Fibroblast of mammary gland (primary cell): Measurements from ENCODE around the gene CD34.

ENCODE experiments used
- DNase-seq: peaks from one replicate; pipeline ENCODE4 v3.0.0-alpha.2; 2010; ENCODE audit warnings: low read depth
- H3K4me3 ChIP-seq: 2 replicates; pipeline ENCODE4 v1.5.1; 2011; ENCODE audit warnings: low read depth, mild to moderate bottlenecking, low read length, moderate library complexity; ENCODE audit not compliant: control insufficient read depth
- TF ChIP-seq, protein P1 (sequence below): conservative IDR thresholded peaks from 2 replicates; pipeline ENCODE4 v1.5.1; 2011; ENCODE audit warnings: low read depth, low read length, inconsistent platforms; ENCODE audit not compliant: control insufficient read depth, insufficient read depth

Gene CD34

GRCh38 chr1:207857447-207857846 lies 53.5 kb downstream of the CD34 start:
- no peak for DNase-seq
- TF ChIP-seq, protein P1, sequence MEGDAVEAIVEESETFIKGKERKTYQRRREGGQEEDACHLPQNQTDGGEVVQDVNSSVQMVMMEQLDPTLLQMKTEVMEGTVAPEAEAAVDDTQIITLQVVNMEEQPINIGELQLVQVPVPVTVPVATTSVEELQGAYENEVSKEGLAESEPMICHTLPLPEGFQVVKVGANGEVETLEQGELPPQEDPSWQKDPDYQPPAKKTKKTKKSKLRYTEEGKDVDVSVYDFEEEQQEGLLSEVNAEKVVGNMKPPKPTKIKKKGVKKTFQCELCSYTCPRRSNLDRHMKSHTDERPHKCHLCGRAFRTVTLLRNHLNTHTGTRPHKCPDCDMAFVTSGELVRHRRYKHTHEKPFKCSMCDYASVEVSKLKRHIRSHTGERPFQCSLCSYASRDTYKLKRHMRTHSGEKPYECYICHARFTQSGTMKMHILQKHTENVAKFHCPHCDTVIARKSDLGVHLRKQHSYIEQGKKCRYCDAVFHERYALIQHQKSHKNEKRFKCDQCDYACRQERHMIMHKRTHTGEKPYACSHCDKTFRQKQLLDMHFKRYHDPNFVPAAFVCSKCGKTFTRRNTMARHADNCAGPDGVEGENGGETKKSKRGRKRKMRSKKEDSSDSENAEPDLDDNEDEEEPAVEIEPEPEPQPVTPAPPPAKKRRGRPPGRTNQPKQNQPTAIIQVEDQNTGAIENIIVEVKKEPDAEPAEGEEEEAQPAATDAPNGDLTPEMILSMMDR: no peak
- H3K4me3 ChIP-seq: no peak overlapping the region

DNA sequence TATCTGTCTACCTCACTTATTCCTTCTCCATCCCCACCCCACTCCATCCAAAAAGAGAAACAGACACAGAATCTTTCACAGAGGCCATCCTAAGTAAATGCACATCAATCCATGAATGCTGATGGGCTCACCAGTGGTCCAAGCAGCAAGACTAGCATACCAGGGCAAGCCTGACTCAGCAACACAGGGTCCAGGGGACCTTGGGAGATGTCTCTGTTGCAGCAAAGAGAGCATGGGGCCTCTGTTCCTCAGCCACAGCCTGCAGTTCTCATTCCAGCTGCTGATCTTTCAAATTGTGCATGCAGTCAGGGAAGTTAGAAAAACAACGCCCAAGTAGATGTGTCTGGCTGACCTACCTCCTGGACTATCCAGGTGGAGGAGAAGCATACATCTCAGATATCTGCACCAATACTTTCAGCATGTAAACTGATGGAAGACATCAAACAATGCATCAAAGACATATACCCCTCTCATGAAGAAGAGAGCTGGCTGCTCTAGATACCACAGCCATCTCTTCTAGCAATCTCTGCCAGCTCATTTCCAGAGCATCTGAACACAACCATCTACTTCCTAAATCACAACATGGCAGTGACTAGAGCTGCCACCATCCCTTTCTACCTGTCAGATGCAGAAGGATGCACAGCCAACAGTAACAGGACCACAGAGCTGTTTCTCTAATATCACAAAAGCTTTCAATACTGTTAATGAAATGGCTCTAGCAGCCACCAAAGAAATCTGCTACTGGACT lies 54.5 kb downstream of the CD34 start:
- no peak for DNase-seq
- no peak overlapping the region for H3K4me3 ChIP-seq
- TF ChIP-seq, protein P1: no peak

DNA sequence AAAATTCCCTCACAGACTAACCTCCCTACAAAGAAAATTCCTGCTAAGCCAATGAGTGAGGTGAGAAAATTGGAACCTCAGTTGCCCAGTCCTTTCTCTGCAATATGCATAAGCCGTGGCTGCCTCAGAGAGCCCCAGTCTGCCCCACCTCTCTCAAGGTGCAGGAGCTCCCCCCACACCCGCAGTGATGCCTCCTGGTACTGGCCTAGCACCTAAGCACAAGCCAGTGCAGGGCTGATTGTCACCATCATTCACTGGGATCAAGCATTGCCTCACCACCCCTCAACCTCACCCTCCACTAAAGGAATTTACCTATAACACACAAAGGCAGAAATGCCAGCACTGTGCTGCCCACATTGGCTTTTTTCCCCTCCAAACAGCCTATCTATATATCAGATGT lies 56.9 kb downstream of the CD34 start:
- DNase-seq: no peak
- no peak overlapping the region for H3K4me3 ChIP-seq
- TF ChIP-seq, protein P1: no peak

GRCh38 chr1:207853372-207853757 lies 57.6 kb downstream of the CD34 start:
- TF ChIP-seq, protein P1: no peak
- no peak for DNase-seq
- H3K4me3 ChIP-seq: no peak overlapping the region

- DNase-seq: no peak
- TF ChIP-seq, protein P1: no peak
- no peak overlapping the region for H3K4me3 ChIP-seq
Measured at GRCh38 chr1:207852576-207853371, 58.2 kb downstream of the CD34 start.

DNA sequence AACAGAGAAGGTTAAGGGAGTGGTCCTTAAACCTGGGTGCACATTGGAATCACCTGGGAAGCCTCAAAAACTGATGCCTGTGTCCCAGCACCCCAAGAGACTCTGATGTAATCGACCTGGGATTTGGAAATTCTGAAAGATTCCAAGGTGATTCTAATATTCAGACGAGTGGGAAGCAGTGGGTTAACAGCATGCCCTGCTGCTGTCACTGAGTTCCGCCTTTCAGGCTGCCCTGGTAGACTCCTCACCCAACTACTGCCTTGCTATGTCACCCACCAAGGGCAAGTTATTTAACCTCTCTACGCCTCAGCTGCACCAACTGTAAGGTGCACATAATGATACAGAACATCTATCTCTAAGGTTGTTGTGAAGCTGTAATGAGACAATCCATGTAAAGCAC lies 59.2 kb downstream of the CD34 start:
- TF ChIP-seq, protein P1: no peak
- DNase-seq: no peak

More for the DNA sequence above, 59.2 kb downstream of the CD34 start:
- H3K4me3 ChIP-seq: no peak overlapping the region
